GM12892 (cell line): ENCODE measurements around the gene UBASH3B.

Experiments used
- POLR2A ChIP-seq: IDR thresholded peaks from 2 replicates; pipeline ENCODE4 v1.6.1; 2011; ENCODE audit warnings: low read depth, low read length, control low read depth
- POLR2AphosphoS5 ChIP-seq: IDR thresholded peaks from 2 replicates; pipeline ENCODE4 v1.6.1; 2011; ENCODE audit warnings: low read depth, low read length, control low read depth

DNA sequence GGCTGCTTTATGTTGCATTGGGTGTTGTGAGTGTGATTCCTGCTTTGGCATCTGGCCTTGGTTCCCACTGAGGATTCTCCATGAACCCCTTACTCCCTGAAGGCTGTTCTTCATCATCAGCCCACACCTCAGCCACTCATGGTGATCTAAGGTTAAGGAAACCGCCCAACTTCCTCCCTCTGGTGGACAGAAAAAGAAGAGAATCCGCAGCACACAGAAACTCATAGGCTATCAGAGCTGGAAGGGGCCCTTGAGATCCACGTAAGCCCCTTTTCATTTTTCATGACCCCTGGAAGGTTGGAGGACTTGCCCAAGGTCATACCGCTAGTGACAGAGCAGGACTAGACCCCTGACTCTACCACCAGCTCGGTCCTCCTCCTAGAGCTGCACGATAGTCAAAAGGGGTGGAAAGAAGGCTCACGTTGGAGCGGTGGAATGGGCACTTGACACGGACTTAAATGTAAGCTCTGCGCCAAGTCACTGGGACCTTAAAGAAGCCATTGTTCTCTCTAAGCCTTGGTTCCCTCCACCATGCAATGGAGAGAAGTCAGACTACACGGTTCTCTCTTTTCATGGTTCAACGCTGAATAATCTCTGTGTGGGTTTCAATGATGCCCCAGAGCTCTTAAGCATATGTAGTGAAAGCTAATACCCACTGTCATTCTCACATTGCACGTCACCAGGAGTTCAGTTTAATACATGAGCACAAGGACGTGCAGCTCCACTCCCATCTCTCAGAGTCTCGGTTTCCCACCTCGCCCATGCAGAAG, 99.2 kb downstream of the UBASH3B start:
- TF ChIP-seq POLR2A (no peak), POLR2AphosphoS5 (no peak)
